Endothelial cell (in vitro differentiated cells): ENCODE results near the gene LAMC2. TPM values are rescaled to one million over a fixed set of nuclear protein-coding genes. Genes with fewer than 3 reads are reported as not detected.

Experiments used
- DNase-seq: peaks from one replicate; pipeline ENCODE4 v3.0.0; 2021; ENCODE audit warnings: low spot score
- H3K27ac Mint-ChIP-seq: one replicate; pipeline ENCODE4 v1.8.0; 2021; ENCODE audit warnings: mixed read lengths, inconsistent platforms; ENCODE audit not compliant: unreplicated experiment
- H3K27me3 Mint-ChIP-seq: one replicate; pipeline ENCODE4 v1.8.0; 2021; ENCODE audit warnings: mild to moderate bottlenecking, moderate library complexity, mixed read lengths, inconsistent platforms; ENCODE audit not compliant: unreplicated experiment
- H3K36me3 Mint-ChIP-seq: one replicate; pipeline ENCODE4 v1.8.0; 2021; ENCODE audit warnings: mild to moderate bottlenecking, low read depth, mixed read lengths, inconsistent platforms; ENCODE audit not compliant: unreplicated experiment
- H3K4me1 Mint-ChIP-seq: one replicate; pipeline ENCODE4 v1.8.0; 2021; ENCODE audit warnings: mild to moderate bottlenecking, mixed read lengths, inconsistent platforms; ENCODE audit not compliant: unreplicated experiment
- H3K4me3 Mint-ChIP-seq: one replicate; pipeline ENCODE4 v1.8.0; 2021; ENCODE audit warnings: mild to moderate bottlenecking, mixed read lengths, inconsistent platforms; ENCODE audit not compliant: unreplicated experiment
- H3K9me3 Mint-ChIP-seq: one replicate; pipeline ENCODE4 v1.8.0; 2021; ENCODE audit warnings: mixed read lengths, inconsistent platforms; ENCODE audit not compliant: unreplicated experiment
- total RNA-seq: library from RNA; stranded (reverse); fragmentation: NEBNext Ultra II Directional; extraction: Animal tissue kit (Norgen Biotek cat#: 25700); gene quantifications from one replicate; pipeline ENCODE4 v1.2.1, GENCODE V29; 2021; ENCODE audit not compliant: unreplicated experiment
- TF ChIP-seq, protein P1 (sequence below): fragments of 200-600 bp; sonication (generic); IDR thresholded peaks from one replicate; pipeline ENCODE4 v1.5.0; 2021; ENCODE audit warnings: antibody characterized with exemption; ENCODE audit not compliant: unreplicated experiment

Gene LAMC2
- total RNA-seq, 1 donor from 2014 or later = 2.3 TPM

- peaks cover 43% of the 10 kb centered on the region for H3K4me1 Mint-ChIP-seq
- TF ChIP-seq, protein P1, sequence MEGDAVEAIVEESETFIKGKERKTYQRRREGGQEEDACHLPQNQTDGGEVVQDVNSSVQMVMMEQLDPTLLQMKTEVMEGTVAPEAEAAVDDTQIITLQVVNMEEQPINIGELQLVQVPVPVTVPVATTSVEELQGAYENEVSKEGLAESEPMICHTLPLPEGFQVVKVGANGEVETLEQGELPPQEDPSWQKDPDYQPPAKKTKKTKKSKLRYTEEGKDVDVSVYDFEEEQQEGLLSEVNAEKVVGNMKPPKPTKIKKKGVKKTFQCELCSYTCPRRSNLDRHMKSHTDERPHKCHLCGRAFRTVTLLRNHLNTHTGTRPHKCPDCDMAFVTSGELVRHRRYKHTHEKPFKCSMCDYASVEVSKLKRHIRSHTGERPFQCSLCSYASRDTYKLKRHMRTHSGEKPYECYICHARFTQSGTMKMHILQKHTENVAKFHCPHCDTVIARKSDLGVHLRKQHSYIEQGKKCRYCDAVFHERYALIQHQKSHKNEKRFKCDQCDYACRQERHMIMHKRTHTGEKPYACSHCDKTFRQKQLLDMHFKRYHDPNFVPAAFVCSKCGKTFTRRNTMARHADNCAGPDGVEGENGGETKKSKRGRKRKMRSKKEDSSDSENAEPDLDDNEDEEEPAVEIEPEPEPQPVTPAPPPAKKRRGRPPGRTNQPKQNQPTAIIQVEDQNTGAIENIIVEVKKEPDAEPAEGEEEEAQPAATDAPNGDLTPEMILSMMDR = no peak
- no peak for DNase-seq
- H3K4me3 Mint-ChIP-seq = no peak overlapping the region
- H3K27ac Mint-ChIP-seq = peak overlapping the region; percentile 65
- H3K9me3 Mint-ChIP-seq = no peaks in the 10 kb centered on the region
- H3K36me3 Mint-ChIP-seq = no peaks in the 10 kb centered on the region
- peaks cover 5% of the 10 kb centered on the region for H3K27me3 Mint-ChIP-seq
Measured at GRCh38 chr1:183197762-183198161, 11.7 kb downstream of the LAMC2 start.

GRCh38 chr1:183198463-183198862, 12.4 kb downstream of the LAMC2 start:
- Mint-ChIP-seq H3K4me1 (peaks cover 43% of the 10 kb centered on the region), H3K36me3 (no peaks in the 10 kb centered on the region), H3K9me3 (no peaks in the 10 kb centered on the region), H3K27ac (peak overlapping the region; percentile 54), H3K27me3 (peaks cover 5% of the 10 kb centered on the region), H3K4me3 (no peak overlapping the region)
- DNase-seq = no peak
- TF ChIP-seq, protein P1 = no peak

GRCh38 chr1:183199304-183199703, 13.2 kb downstream of the LAMC2 start:
- Mint-ChIP-seq H3K9me3 (no peaks in the 10 kb centered on the region), H3K27ac (peak overlapping the region; percentile 94), H3K4me1 (peaks cover 43% of the 10 kb centered on the region), H3K36me3 (no peaks in the 10 kb centered on the region), H3K4me3 (no peak overlapping the region), H3K27me3 (peaks cover 5% of the 10 kb centered on the region)
- DNase-seq = no peak
- TF ChIP-seq, protein P1 = no peak

DNA sequence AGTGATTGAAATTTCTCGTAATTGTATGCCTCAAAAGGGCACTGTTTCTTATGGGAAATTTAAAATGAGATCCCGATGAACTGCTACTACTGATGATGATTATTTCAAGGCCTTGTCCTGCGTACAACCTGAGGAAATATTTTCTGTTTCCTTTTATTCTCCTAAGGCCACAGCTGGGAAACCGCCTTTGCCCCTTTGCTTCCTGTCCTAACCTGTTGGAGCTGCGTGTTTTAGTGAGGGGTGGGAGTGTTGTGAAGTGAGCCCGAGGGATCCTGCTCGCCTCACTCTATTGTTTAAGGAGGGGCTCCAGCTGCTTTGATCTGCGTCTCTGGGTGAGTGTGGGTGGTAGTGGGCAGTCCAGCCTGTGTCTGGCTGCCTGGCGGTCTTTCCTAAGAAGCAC, 14.4 kb downstream of the LAMC2 start:
- Mint-ChIP-seq H3K27ac (peak overlapping the region; percentile 94), H3K36me3 (no peaks in the 10 kb centered on the region), H3K9me3 (no peaks in the 10 kb centered on the region), H3K4me3 (no peak overlapping the region), H3K4me1 (peaks cover 35% of the 10 kb centered on the region), H3K27me3 (peaks cover 5% of the 10 kb centered on the region)
- peak; percentile 39 for DNase-seq
- TF ChIP-seq, protein P1 = no peak

DNA sequence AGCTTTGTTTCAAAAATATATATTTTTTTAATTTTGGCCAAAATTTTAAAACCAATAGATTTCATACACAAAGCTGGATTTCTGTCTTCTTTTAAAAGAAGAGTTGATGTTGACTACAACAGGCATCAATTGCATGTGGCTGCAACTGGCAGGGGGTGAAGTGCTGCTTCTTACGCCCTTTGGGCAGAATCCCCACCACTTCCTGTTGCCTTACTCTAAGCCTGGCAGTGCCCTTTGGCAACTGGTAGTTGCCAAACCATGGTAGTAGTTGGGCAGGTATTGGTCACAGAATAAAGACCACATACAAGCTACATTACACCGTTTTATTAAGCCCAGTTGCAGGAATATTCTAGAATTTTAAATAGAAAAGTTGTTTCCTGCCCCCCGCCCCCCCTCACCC, 17.0 kb downstream of the LAMC2 start:
- peaks cover 34% of the 10 kb centered on the region for H3K4me1 Mint-ChIP-seq
- H3K27me3 Mint-ChIP-seq = no peaks in the 10 kb centered on the region
- H3K9me3 Mint-ChIP-seq = no peaks in the 10 kb centered on the region
- TF ChIP-seq, protein P1 = no peak
- no peaks in the 10 kb centered on the region for H3K36me3 Mint-ChIP-seq
- H3K4me3 Mint-ChIP-seq = no peak overlapping the region
- no peak for DNase-seq
- no peak overlapping the region for H3K27ac Mint-ChIP-seq
